ENCODE data around the gene ELOVL1.

DNA sequence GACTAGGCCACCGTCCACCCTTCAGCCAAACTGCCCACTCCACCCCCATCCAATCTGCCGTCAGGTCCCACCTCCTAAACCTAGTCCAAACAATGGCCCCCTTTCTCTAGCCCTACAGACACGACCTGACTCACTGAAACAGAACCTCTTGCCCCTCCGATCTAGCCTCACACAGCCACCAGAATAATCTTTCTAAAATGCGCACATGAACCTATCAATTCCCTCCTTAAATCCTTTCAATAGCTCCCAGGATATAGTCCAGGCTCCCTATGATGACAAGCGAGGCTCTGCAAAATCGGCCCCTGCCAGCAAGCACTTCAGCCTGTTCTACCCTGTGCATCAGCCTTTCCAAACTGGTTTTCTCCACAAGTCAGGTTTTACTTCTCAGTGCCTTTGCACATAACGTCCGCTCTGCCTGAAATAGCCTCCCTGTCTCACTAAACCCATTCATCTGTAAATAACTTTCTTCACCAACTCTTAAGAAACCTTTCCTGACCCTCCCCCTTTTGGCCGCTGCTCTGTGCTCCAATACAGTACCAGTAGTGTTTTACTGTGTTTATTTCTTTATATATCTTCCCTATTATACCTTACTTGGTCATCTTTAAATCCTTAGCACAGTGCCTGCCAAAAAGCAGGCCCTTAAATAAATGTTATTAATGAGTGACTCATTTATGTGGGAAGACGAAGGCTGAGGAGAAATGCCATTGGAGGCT is 18.1 kb downstream of the ELOVL1 start:
- TF ChIP-seq RAD21 (IDR thresholded peaks at IDR 0.05; ENCODE audit: low read depth), result no peak
- TF ChIP-seq USF1 (IDR thresholded peaks at IDR 0.05), result no peak
- no peak for TF ChIP-seq CREB1 (IDR thresholded peaks at IDR 0.05; ENCODE audit: low read depth)
- TF ChIP-seq, protein P1, sequence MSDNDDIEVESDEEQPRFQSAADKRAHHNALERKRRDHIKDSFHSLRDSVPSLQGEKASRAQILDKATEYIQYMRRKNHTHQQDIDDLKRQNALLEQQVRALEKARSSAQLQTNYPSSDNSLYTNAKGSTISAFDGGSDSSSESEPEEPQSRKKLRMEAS (IDR thresholded peaks at IDR 0.05), result no peak
- no peak for TF ChIP-seq REST (IDR thresholded peaks at IDR 0.05; ENCODE audit: low read depth)
- no peak for TF ChIP-seq YY1 (IDR thresholded peaks at IDR 0.05; ENCODE audit: low read depth)
- TF ChIP-seq TAF1 (IDR thresholded peaks at IDR 0.05; ENCODE audit: low read depth), result no peak
- TF ChIP-seq EP300 (IDR thresholded peaks at IDR 0.05; ENCODE audit: borderline replicate concordance), result no peak
- TF ChIP-seq TCF12 (IDR thresholded peaks at IDR 0.05; ENCODE audit: low read depth), result no peak
- no peak for TF ChIP-seq FOXM1 (IDR thresholded peaks at IDR 0.05; ENCODE audit: borderline replicate concordance, low read depth)
- no peak for TF ChIP-seq TEAD4 (IDR thresholded peaks at IDR 0.05)
- TF ChIP-seq EGR1 (IDR thresholded peaks at IDR 0.05), result no peak
- TF ChIP-seq ZBTB7A (IDR thresholded peaks at IDR 0.05; ENCODE audit: low read depth), result no peak
